IgD-negative memory B cell (primary cell): ENCODE measurements around the gene PXYLP1. TPM values are rescaled to one million over a fixed set of nuclear protein-coding genes. Genes with fewer than 3 reads are reported as not detected.
"Not testable (repeated sequence)": the region's sequence is repeated elsewhere in the genome, so short reads cannot be mapped to it uniquely, and the experiment has no call there.

Experiments used
- H3K27ac Mint-ChIP-seq, 3 donors: one replicate each; pipeline ENCODE4 v1.8.0; 2020 to 2022; ENCODE audit warnings: mild to moderate bottlenecking in 3 of 3, mixed read lengths in 3 of 3, moderate library complexity in 1 of 3
- H3K27me3 Mint-ChIP-seq: one replicate; pipeline ENCODE4 v1.8.0; 2021; ENCODE audit warnings: mixed read lengths
- H3K36me3 Mint-ChIP-seq: one replicate; pipeline ENCODE4 v1.8.0; 2020; ENCODE audit warnings: mild to moderate bottlenecking, mixed read lengths
- H3K4me1 Mint-ChIP-seq, 3 donors: one replicate each; pipeline ENCODE4 v1.8.0; 2020 to 2022; ENCODE audit warnings: mixed read lengths in 3 of 3, mild to moderate bottlenecking in 1 of 3
- H3K4me3 Mint-ChIP-seq, 4 donors: one replicate each; pipeline ENCODE4 v1.8.0; 2020 to 2022; ENCODE audit warnings: mild to moderate bottlenecking in 4 of 4, mixed read lengths in 4 of 4, moderate library complexity in 3 of 4
- H3K9me3 Mint-ChIP-seq, 3 donors: one replicate each; pipeline ENCODE4 v1.8.0; 2020 to 2021; ENCODE audit warnings: mixed read lengths in 3 of 3, mild to moderate bottlenecking in 1 of 3
- polyA plus RNA-seq: library from polyadenylated mRNA; unstranded; fragments of 300-500 nt; fragmentation: Illumina TruSeq; gene quantifications from one replicate; pipeline ENCODE4 v1.2.3, GENCODE V29; 2021

PXYLP1 gene
- polyA plus RNA-seq, result 1.4 TPM

GRCh38 chr3:141231101-141231951 lies at the start of gene PXYLP1:
Gene PXYLP1 (plus strand): TSS chr3:141231825. CDS start chr3:141260176, 28,351 bp downstream.
- peaks cover 0 to 2% (median 0%) of the 10 kb centered on the region in 3 donors for H3K9me3 Mint-ChIP-seq
- peak within 1 kb of the TSS; percentile 87 to 99 (median 96) for H3K4me3 Mint-ChIP-seq
- H3K27ac Mint-ChIP-seq, result peak within 1 kb of the TSS; percentile 47 to 96 (median 78)
- no peaks in the 10 kb centered on the region for H3K36me3 Mint-ChIP-seq
- H3K4me1 Mint-ChIP-seq, result peaks cover 11 to 13% (median 11%) of the 10 kb centered on the region in 3 donors
- H3K27me3 Mint-ChIP-seq, result no peaks in the 10 kb centered on the region

- H3K27me3 Mint-ChIP-seq, result peaks cover 7% of the 10 kb centered on the region
- H3K36me3 Mint-ChIP-seq, result no peaks in the 10 kb centered on the region
- H3K4me3 Mint-ChIP-seq, result no peak overlapping the region
- no peaks in the 10 kb centered on the region for H3K4me1 Mint-ChIP-seq
- no peak overlapping the region for H3K27ac Mint-ChIP-seq
- peaks cover 2 to 15% (median 8%) of the 10 kb centered on the region in 3 donors for H3K9me3 Mint-ChIP-seq
These were observed 48.0 kb upstream of the PXYLP1 start for GRCh38 chr3:141183606-141184005.

- peaks cover 7% of the 10 kb centered on the region for H3K27me3 Mint-ChIP-seq
- no peak overlapping the region for H3K4me3 Mint-ChIP-seq
- H3K27ac Mint-ChIP-seq, result no peak overlapping the region
- H3K36me3 Mint-ChIP-seq, result no peaks in the 10 kb centered on the region
- no peaks in the 10 kb centered on the region for H3K4me1 Mint-ChIP-seq
- H3K9me3 Mint-ChIP-seq, result peaks cover 2 to 12% (median 8%) of the 10 kb centered on the region in 3 donors
These were observed 47.2 kb upstream of the PXYLP1 start for GRCh38 chr3:141184430-141184829.

- H3K27ac Mint-ChIP-seq, result no peak overlapping the region
- H3K36me3 Mint-ChIP-seq, result no peaks in the 10 kb centered on the region
- H3K9me3 Mint-ChIP-seq, result no peaks in the 10 kb centered on the region
- peak overlapping the region in 1 of 4 donors; percentile 1 for H3K4me3 Mint-ChIP-seq
- H3K4me1 Mint-ChIP-seq, result peaks cover 0 to 5% (median 5%) of the 10 kb centered on the region in 3 donors
- peaks cover 4% of the 10 kb centered on the region for H3K27me3 Mint-ChIP-seq
These were observed 40.4 kb upstream of the PXYLP1 start for GRCh38 chr3:141191097-141191749.

GRCh38 chr3:141192345-141192744 lies 39.3 kb upstream of the PXYLP1 start:
- Mint-ChIP-seq H3K27me3 (peaks cover under 1% of the 10 kb centered on the region), H3K4me1 (peaks cover 0 to 5% (median 5%) of the 10 kb centered on the region in 3 donors), H3K27ac (no peak overlapping the region), H3K36me3 (no peaks in the 10 kb centered on the region), H3K9me3 (no peaks in the 10 kb centered on the region), H3K4me3 (peak overlapping the region in 1 of 4 donors; percentile 19)

- Mint-ChIP-seq H3K27ac (no peak overlapping the region), H3K4me3 (no peak overlapping the region), H3K4me1 (peaks cover 0 to 5% (median 5%) of the 10 kb centered on the region in 3 donors), H3K9me3 (no peaks in the 10 kb centered on the region), H3K27me3 (peaks cover 3% of the 10 kb centered on the region), H3K36me3 (no peaks in the 10 kb centered on the region)
These were observed 38.4 kb upstream of the PXYLP1 start for GRCh38 chr3:141193066-141193830.

GRCh38 chr3:141201122-141201521 lies 30.5 kb upstream of the PXYLP1 start:
- H3K4me1 Mint-ChIP-seq, result no peaks in the 10 kb centered on the region
- H3K4me3 Mint-ChIP-seq, result no peak overlapping the region
- H3K27ac Mint-ChIP-seq, result no peak overlapping the region
- no peaks in the 10 kb centered on the region for H3K9me3 Mint-ChIP-seq
- H3K36me3 Mint-ChIP-seq, result no peaks in the 10 kb centered on the region
- H3K27me3 Mint-ChIP-seq, result peaks cover 9% of the 10 kb centered on the region

GRCh38 chr3:141202682-141203081 lies 28.9 kb upstream of the PXYLP1 start:
- Mint-ChIP-seq H3K4me1 (no peaks in the 10 kb centered on the region), H3K9me3 (no peaks in the 10 kb centered on the region), H3K27me3 (peaks cover 10% of the 10 kb centered on the region), H3K27ac (no peak overlapping the region), H3K4me3 (no peak overlapping the region), H3K36me3 (no peaks in the 10 kb centered on the region)

- H3K4me1 Mint-ChIP-seq, result no peaks in the 10 kb centered on the region
- no peak overlapping the region for H3K27ac Mint-ChIP-seq
- peaks cover 10% of the 10 kb centered on the region for H3K27me3 Mint-ChIP-seq
- no peaks in the 10 kb centered on the region for H3K9me3 Mint-ChIP-seq
- H3K36me3 Mint-ChIP-seq, result no peaks in the 10 kb centered on the region
- no peak overlapping the region for H3K4me3 Mint-ChIP-seq
These were observed 27.8 kb upstream of the PXYLP1 start for GRCh38 chr3:141203866-141204265.

GRCh38 chr3:141204343-141204742 lies 27.3 kb upstream of the PXYLP1 start:
- Mint-ChIP-seq H3K36me3 (no peaks in the 10 kb centered on the region), H3K4me1 (no peaks in the 10 kb centered on the region), H3K27me3 (peaks cover 10% of the 10 kb centered on the region), H3K27ac (no peak overlapping the region), H3K4me3 (no peak overlapping the region), H3K9me3 (no peaks in the 10 kb centered on the region)

GRCh38 chr3:141211306-141211705 lies 20.3 kb upstream of the PXYLP1 start:
- H3K27me3 Mint-ChIP-seq, H3K27ac Mint-ChIP-seq, H3K4me1 Mint-ChIP-seq, H3K4me3 Mint-ChIP-seq, H3K9me3 Mint-ChIP-seq, H3K36me3 Mint-ChIP-seq: not testable (repeated sequence)

GRCh38 chr3:141212101-141212500 lies 19.5 kb upstream of the PXYLP1 start:
- no peak overlapping the region for H3K4me3 Mint-ChIP-seq
- H3K4me1 Mint-ChIP-seq, result no peaks in the 10 kb centered on the region
- H3K36me3 Mint-ChIP-seq, result peaks cover 3% of the 10 kb centered on the region
- peaks cover 5% of the 10 kb centered on the region for H3K27me3 Mint-ChIP-seq
- peaks cover 0 to 1% (median 0%) of the 10 kb centered on the region in 3 donors for H3K9me3 Mint-ChIP-seq
- no peak overlapping the region for H3K27ac Mint-ChIP-seq

GRCh38 chr3:141212555-141212954 lies 19.1 kb upstream of the PXYLP1 start:
- peaks cover 5% of the 10 kb centered on the region for H3K27me3 Mint-ChIP-seq
- H3K27ac Mint-ChIP-seq, result no peak overlapping the region
- peaks cover 0 to 1% (median 0%) of the 10 kb centered on the region in 3 donors for H3K9me3 Mint-ChIP-seq
- H3K4me3 Mint-ChIP-seq, result no peak overlapping the region
- no peaks in the 10 kb centered on the region for H3K4me1 Mint-ChIP-seq
- peaks cover 3% of the 10 kb centered on the region for H3K36me3 Mint-ChIP-seq

- H3K9me3 Mint-ChIP-seq, result peaks cover 0 to 3% (median 0%) of the 10 kb centered on the region in 3 donors
- no peak overlapping the region for H3K4me3 Mint-ChIP-seq
- peaks cover 3% of the 10 kb centered on the region for H3K36me3 Mint-ChIP-seq
- no peaks in the 10 kb centered on the region for H3K4me1 Mint-ChIP-seq
- peaks cover 13% of the 10 kb centered on the region for H3K27me3 Mint-ChIP-seq
- H3K27ac Mint-ChIP-seq, result no peak overlapping the region
These were observed 14.7 kb upstream of the PXYLP1 start for GRCh38 chr3:141216975-141217374.

- H3K9me3 Mint-ChIP-seq, result peaks cover 0 to 3% (median 0%) of the 10 kb centered on the region in 3 donors
- no peak overlapping the region for H3K27ac Mint-ChIP-seq
- no peak overlapping the region for H3K4me3 Mint-ChIP-seq
- peaks cover 3% of the 10 kb centered on the region for H3K36me3 Mint-ChIP-seq
- H3K4me1 Mint-ChIP-seq, result no peaks in the 10 kb centered on the region
- peaks cover 13% of the 10 kb centered on the region for H3K27me3 Mint-ChIP-seq
These were observed 14.2 kb upstream of the PXYLP1 start for GRCh38 chr3:141217389-141217788.
